BJ (cell line): ENCODE data around the gene CTXND2. TPM values are rescaled to one million over a fixed set of nuclear protein-coding genes. Genes with fewer than 3 reads are reported as not detected.

ENCODE experiments used
- CTCF ChIA-PET: fragments of 350-600 bp; formaldehyde crosslinking; extraction: SDS; loops from one replicate; lab custom pipeline; 2021; ENCODE audit warnings: antibody characterized with exemption, inconsistent platforms; lab: Yijun Ruan, JAX
- POLR2A ChIA-PET: fragments of 300-600 bp; sonication (Branson Sonifier 250); formaldehyde crosslinking; extraction: SDS; loops from one replicate; lab custom pipeline; 2021; ENCODE audit warnings: antibody characterized with exemption; lab: Charles Lee
- DNase-seq: peaks from one replicate; pipeline ENCODE4 v3.0.0-alpha.2; 2011; ENCODE audit warnings: low read depth
- H3K27me3 ChIP-seq: 2 replicates; pipeline ENCODE4 v1.6.0; 2011; ENCODE audit warnings: low read length; ENCODE audit not compliant: control insufficient read depth, insufficient read depth
- H3K36me3 ChIP-seq: 2 replicates; pipeline ENCODE4 v1.5.1; 2011; ENCODE audit warnings: low read length; ENCODE audit not compliant: control insufficient read depth, insufficient read depth
- H3K4me3 ChIP-seq: 2 replicates; pipeline ENCODE4 v1.5.1; 2011; ENCODE audit warnings: low read depth, mild to moderate bottlenecking, control low read depth, low read length
- CTCF ChIP-seq: IDR thresholded peaks from 2 replicates; pipeline ENCODE4 v1.5.1; 2011; ENCODE audit warnings: low read depth, mild to moderate bottlenecking, control low read depth, inconsistent platforms, low read length, moderate library complexity; ENCODE audit not compliant: insufficient read depth
- polyA plus RNA-seq: library from polyadenylated mRNA; depleted of rRNA; stranded (reverse); fragments of >200 nt; gene quantifications from 2 replicates; pipeline ENCODE4 v1.2.3, GENCODE V29; 2011; rRNA removed

The CTXND2 gene
- polyA plus RNA-seq, 1 experiment, result not detected

- Histone ChIP-seq H3K36me3 (peaks cover 24% of the 10 kb centered on the region), H3K27me3 (no peaks in the 10 kb centered on the region), H3K4me3 (no peak overlapping the region)
- no peak for TF ChIP-seq CTCF
- DNase-seq, result no peak
- CTCF ChIA-PET, result interaction anchor here (0.6 kb wide), 1 partner anchor 85 kb away, joined by 3 read pairs; no protein-coding TSS in a partner anchor
- POLR2A ChIA-PET, result interaction anchor here (0.5 to 0.6 kb wide), 2 partner anchors 13 to 19 kb away, joined by 13 to 31 read pairs; no protein-coding TSS in a partner anchor
Measured at GRCh38 chr1:150960646-150961045, 73.7 kb downstream of the CTXND2 start.

- ChIA-PET CTCF (interaction anchor here (0.9 to 1.7 kb wide), 2 partner anchors 9 to 34 kb away, joined by 3 to 7 read pairs; no protein-coding TSS in a partner anchor), POLR2A (no interaction called here)
- Histone ChIP-seq H3K27me3 (no peaks in the 10 kb centered on the region), H3K4me3 (no peak overlapping the region), H3K36me3 (peaks cover 34% of the 10 kb centered on the region)
- TF ChIP-seq CTCF, result no peak
- DNase-seq, result no peak
Measured at GRCh38 chr1:150961756-150962155, 74.8 kb downstream of the CTXND2 start.

Other genes with a start within 250 kb of the CTXND2 start
- gene GOLPH3L, start 190.0 kb upstream of the CTXND2 start, polyA plus RNA-seq, result 14.6 and 30.9 TPM in 2 replicates
- 0.07 and 0.10 TPM in 2 replicates for gene HORMAD1, start 166.2 kb upstream of the CTXND2 start, polyA plus RNA-seq
- 1.1 and 1.5 TPM in 2 replicates for gene CTSS, start 121.4 kb upstream of the CTXND2 start, polyA plus RNA-seq
- gene CTSK, start 78.9 kb upstream of the CTXND2 start, polyA plus RNA-seq, result 70.7 and 91.1 TPM in 2 replicates
- gene ARNT, start 10.5 kb upstream of the CTXND2 start, polyA plus RNA-seq, result 31.4 and 38.8 TPM in 2 replicates
- gene SETDB1, start 39.2 kb downstream of the CTXND2 start, polyA plus RNA-seq, result 26.2 and 30.7 TPM in 2 replicates
- 202 and 239 TPM in 2 replicates for gene CERS2, start 87.7 kb downstream of the CTXND2 start, polyA plus RNA-seq
- gene ANXA9, start 95.2 kb downstream of the CTXND2 start, polyA plus RNA-seq, result 0.07 and 0.21 TPM in 2 replicates
- gene MINDY1, start 119.8 kb downstream of the CTXND2 start, polyA plus RNA-seq, result 9.7 and 13.0 TPM in 2 replicates
- 16.2 and 17.0 TPM in 2 replicates for gene PRUNE1, start 121.3 kb downstream of the CTXND2 start, polyA plus RNA-seq
- 0.18 and 0.31 TPM in 2 replicates for gene BNIPL, start 149.4 kb downstream of the CTXND2 start, polyA plus RNA-seq
- 1.6 and 2.0 TPM in 2 replicates for gene C1orf56, start 160.6 kb downstream of the CTXND2 start, polyA plus RNA-seq
- 59.3 and 60.4 TPM in 2 replicates for gene CDC42SE1, start 172.5 kb downstream of the CTXND2 start, polyA plus RNA-seq
- gene MLLT11, start 173.3 kb downstream of the CTXND2 start, polyA plus RNA-seq, result 4.1 and 6.5 TPM in 2 replicates
- 16.2 and 16.7 TPM in 2 replicates for gene GABPB2, start 183.6 kb downstream of the CTXND2 start, polyA plus RNA-seq